ENCODE results near the gene MAST3.

DNA sequence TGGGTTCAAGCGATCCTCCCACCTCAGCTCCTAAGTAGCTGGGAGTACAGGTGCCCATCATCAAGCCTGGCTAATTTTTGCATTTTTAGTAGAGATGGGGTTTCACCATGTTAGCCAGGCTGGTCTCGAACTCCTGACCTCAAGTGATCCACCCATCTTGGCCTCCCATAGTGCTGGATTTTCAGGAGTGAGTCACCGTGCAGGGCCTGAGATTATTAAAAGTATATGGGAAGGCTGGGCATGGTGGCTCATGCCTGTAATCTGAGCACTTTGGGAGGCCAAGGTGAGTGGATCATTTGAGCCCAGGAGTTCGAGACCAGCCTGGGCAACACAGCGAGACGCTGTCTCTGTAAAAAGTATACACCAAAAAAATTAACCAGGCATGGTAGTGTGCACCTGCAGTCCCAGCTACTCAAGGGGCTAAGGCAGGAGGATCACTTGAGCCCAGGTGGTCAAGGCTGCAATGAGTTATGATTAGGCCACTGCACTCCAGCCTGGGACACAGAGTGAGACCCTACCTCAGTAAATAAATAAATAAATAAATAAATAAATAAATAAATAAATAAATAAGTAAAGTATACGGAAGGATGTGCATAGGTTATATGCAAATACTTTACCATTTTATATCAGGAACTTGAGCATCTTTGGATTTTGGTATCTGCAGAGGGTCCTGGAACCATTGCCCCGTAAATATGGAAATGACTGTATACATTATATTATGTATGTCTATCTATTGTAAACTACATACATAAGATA, 11.7 kb upstream of the MAST3 start:
- TF ChIP-seq, protein P1, sequence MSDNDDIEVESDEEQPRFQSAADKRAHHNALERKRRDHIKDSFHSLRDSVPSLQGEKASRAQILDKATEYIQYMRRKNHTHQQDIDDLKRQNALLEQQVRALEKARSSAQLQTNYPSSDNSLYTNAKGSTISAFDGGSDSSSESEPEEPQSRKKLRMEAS (IDR thresholded peaks at IDR 0.05) = no peak
- no peak for TF ChIP-seq EGR1 (IDR thresholded peaks at IDR 0.05; ENCODE audit: low read depth in 2 of 2)
- TF ChIP-seq RAD21 (IDR thresholded peaks at IDR 0.05) = no peak

All from liver (tissue), 2 donors.